Ecto neural progenitor cell (in vitro differentiated cells): Measurements from ENCODE around the gene SLC30A2.
A peak's percentile ranks its signal among the peaks of the same experiment; 100 is the strongest.
"Not testable (repeated sequence)": the region's sequence is repeated elsewhere in the genome, so short reads cannot be mapped to it uniquely, and the experiment has no call there.

Experiments
- DNase-seq: peaks from one replicate; pipeline ENCODE4 v3.0.0-alpha.2; 2018; ENCODE audit warnings: low spot score

Gene SLC30A2

DNA sequence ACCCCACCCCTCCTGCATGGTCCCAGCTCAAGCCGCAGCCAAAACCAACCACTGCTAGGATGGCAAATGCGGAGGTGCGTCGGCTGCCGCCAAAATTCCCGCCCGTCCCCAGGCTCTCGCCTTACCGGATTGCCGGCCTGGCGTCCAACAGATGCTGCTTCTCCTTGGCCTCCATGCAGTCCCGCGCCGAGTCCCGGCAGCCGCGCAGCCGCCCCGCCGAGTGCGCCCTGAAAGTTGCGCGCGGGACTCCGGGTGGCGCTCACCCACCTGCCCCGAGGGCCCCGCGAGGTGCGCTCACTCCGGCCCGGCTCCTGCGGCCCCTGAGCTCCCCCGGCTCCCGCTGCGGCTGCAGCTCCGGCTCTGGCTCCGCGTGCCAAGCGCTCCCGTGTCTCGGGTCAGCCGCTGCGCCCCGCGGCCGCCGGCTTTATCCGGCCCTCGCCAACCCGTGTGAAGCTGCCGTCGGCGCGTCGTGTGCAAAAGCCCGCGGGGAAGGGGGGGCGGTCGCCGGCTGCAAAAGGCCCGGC lies at the start of gene SLC30A2:
SLC30A2 (minus strand) TSS at position 397 of the 524 bp plus-strand sequence; CDS start at position 175, 222 bp downstream.
- DNase-seq, result peak; percentile 68

- peak; percentile 71 for DNase-seq
These were observed 48.9 kb upstream of the SLC30A2 start for GRCh38 chr1:26094677-26095383.

DNA sequence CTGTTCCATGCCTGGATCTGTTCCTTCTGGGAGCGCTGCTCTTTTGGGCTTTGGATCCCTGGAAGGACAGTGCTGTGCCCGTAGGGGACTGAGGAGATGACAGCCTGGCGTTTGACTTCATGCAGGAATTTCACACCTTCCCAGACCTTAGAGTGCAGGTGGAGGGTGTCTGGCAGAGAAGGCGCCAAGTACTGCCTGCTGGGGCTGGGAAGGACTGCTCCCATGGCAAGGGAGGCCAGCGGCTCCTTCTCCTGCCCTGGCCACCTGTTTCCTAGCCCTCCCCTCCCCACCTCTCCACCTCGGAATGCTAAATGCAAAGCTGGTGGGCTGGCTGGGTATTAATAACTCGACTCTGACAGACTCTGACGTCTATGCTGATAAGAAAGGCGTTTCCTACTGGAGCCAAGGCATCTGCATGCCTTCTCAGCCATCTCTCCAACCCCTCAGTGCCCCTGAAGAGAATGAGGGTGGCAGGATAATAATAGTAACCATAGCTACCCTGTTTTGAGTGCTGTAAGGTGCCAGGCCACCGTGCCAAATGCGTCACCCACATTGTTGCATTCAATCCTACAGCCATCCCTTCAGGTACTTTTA lies 48.3 kb upstream of the SLC30A2 start:
- DNase-seq, result no peak

DNA sequence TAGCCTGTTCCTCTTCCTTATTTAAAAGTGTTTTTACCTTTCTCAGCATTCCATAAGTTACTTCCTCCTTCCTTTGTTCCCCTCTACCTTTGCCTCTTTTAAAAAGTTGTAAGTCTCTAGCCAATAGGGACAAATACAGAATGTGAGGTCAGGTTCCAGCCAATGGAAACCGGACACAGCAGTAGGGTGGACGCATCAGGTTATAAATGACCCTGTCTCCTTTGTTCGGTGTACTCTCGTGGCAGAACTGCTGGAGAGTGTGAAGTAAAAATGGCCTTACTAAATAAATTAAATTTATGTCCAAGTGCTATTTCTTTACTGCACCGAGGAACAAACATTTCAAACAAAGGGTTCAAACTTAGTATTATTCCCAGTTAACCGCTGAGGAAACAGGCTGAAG lies 47.7 kb upstream of the SLC30A2 start:
- not testable (repeated sequence) for DNase-seq

DNA sequence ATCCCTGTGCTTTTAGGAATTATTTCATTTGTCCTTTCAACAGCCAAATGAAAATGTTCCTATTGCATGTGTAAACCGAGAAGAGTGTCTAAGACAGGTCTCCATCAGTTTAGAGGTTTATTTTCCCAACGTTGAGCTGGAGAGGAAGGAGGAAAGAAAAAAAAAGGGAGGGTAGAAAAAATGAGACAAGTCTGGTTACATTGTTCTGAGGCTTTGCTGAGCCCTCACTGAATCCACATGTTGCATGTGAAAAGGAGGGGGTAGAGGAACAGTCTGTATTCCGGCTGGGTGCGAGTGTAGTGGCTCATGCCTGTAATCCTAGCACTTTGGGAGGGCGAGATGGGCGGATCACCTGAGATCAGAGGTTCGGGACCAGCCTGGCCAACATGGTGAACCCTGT lies 46.5 kb upstream of the SLC30A2 start:
- DNase-seq, result no peak

DNA sequence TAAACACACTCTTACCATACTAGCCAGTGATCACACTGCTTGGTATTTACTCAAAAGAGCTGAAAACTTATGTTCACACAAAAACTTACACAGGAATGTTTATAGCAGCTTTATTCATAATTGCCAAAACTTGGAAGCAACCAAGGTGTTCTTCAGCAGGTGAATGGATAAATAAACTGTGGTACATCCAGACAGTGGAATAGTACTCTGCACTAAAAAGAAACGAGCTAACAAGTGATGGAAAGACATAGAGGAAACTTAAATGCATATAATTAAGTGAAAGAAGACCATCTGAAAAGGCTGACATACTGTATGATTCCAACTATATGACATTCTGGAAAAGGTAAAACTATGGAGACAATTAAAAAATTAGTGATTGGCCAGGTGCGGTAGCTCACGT lies 45.0 kb upstream of the SLC30A2 start:
- DNase-seq, result no peak

- no peak for DNase-seq
These were observed 43.2 kb upstream of the SLC30A2 start for GRCh38 chr1:26089125-26089524.

GRCh38 chr1:26084844-26085243 lies 38.9 kb upstream of the SLC30A2 start:
- no peak for DNase-seq

DNA sequence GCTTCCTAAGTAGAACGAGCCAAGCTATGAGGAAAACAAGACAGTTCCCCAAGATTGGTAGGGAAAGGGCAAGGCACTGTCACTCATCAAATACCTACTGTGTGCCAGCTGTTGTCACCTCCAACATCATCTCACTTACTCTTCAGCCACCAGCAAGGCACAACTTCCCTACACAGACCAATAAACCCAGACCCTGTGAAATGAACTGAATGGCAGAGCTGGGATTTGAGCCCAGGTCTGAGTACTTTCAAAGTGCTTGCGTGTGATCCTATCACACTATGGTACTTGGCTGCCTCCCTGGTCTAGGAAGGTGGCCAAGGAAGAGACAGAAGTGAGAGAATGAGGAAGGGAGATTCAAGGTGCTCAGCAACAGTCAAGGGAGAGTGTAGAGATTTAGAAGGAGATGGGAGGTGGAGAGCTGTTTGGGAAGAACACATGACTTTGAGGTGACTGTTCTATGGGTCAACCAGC lies 38.2 kb upstream of the SLC30A2 start:
- no peak for DNase-seq

- no peak for DNase-seq
These were observed 37.3 kb upstream of the SLC30A2 start for GRCh38 chr1:26083208-26083607.

DNA sequence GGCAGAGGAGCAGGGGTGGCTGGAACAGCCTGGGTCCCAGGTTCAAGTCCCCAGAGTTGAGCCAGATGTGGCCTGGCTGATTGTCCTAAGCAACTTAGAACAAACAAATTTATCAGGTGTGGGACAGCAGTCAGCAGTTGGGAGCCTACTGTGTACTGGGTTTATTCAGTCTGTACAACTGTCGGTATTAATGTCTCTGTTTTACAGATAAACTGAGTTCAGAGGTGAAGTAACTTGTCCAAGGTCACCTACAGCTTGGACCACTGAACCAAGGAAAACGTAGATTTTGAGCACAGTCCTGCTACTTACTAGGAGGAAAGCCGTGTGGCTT lies 36.1 kb upstream of the SLC30A2 start:
- DNase-seq, result no peak

DNA sequence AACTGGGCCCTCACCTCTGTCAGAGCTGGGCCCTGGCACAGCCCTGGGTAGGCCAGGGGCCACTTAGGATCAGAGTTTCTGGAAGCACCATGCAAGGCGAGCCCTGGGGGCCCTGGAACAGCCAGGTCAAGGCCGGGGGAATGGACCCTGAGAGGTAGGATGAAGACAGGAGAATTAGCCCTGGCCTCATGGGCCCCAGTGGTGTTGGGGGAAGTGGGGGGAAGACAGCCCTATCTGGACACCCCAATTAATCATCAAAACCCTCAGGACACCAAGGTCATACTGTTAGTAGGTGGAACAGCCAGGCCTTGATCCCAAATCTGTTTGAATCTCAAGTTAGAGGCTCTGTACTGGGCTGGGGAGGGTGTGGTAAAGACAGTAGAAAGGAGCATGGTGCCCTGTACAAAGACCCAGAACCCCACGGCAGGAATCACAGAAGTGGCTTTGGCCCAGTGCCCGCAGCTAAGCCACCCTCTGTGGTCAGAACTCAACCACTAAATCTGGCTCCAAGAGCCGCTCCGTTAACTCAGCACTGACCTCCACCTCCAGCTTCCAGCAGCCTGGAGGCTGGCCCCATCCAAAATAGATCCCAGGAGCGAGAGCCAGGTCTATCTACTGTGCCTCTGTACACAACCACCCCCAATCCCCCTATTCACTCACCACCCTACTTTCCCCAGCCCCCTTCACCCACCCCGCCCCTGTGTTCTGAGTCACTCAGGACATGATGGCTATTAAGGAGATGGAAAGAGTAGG lies 35.5 kb upstream of the SLC30A2 start:
- no peak for DNase-seq

- DNase-seq, result no peak
These were observed 34.3 kb upstream of the SLC30A2 start for GRCh38 chr1:26079960-26080814.

DNA sequence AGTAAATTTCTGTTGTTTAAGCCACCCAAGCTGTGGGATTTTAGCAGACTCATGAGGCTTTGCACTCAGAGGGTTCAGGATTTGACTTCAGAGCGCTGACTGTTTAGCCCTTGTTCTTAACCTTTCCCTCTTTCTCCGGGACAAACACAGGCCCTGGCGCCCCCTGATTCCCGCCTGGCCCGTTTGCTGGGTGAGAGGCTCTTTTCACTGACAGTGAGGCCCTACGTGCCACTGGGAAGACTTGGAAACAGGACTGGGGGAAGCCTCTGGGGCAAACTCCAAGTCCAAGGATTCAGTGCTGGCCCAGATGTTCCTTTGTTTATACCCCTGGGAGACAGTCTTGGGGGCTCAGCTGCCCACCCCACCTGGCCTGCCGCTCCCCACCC lies 33.3 kb upstream of the SLC30A2 start:
- DNase-seq, result no peak

GRCh38 chr1:26078286-26079177 lies 32.6 kb upstream of the SLC30A2 start:
- DNase-seq, result no peak

GRCh38 chr1:26077524-26077923 lies 31.6 kb upstream of the SLC30A2 start:
- no peak for DNase-seq

DNA sequence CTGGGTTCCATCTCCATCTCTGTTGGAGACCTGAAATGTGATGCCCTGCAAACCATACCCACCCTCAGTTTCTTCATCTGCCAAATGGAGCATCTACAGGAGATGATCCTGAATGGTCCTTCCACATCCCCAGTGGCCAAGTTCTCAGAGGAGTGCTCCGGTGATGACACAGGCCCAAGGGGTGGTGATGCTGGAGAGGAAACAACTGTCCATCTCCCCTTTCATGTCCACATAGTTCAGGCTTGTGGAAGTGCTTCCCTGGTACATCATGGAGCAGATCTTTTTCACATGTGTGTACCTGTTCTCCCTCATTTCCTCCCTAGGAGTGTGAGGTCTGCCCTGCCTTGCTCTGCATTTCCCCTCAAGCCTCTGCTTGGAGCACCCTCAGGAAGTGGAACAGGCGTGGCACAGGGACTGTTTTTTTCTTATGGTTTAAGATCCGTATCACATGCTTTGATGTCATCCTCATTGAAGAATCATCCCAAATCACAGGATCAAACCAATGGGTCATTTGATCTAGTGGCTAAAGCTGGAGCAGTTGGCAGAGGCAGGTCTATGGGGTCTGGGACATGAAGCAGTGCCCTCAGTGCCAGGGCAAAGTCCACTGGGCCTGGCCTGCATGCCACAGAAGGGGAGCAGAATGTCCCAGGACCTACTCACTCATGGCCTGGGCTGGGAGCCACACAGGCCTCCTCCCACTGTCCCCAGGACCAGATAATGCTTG lies 29.7 kb upstream of the SLC30A2 start:
- DNase-seq, result no peak

GRCh38 chr1:26072305-26072704 lies 26.4 kb upstream of the SLC30A2 start:
- DNase-seq, result no peak

DNA sequence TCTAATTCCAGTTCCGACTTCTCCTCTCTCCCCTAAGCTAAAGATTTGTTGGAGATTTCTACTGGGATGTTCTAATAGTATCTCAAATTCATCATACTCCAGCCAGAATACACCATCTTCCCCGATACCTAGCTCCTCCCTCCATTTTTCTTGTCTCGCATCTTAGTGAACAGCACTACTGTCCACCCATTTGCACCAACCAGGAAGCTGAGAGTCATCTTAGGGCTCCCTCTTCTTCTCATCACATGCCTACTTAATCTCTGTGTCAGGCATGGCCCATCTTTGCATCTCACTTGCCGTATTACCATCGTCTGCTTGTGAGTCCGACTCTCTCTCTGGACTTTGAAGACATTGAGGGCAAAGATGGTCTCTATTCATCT lies 25.0 kb upstream of the SLC30A2 start:
- no peak for DNase-seq

DNA sequence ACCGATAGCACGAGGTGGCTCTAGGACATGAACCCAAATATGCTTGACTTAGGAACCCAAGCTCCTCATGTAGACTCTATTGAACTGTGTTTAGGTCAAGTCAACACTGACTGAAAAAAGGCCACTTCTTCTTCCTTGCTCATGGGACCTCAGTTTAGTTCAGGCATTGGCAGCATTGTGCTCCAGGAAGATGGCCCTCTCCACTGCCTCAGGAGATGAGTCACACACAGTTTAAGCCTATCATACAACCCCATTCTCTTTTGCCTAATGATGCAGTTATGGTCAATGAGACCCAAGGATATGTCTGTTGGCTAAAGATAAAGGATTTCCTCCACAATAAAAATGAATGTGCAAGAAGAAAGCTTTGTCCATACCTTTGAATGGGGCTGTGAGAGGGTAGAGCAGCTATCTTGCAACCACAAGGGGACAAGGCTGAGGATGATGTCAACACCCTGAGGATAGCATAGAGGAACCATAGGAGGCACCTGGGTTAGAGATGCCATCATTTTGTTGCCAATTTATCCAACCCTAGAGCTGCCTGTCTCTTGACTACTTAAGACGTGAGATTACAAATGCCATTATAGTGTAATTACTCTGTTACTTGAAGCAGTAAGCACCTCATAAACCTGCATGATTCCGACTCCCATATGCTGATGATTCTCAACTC lies 24.5 kb upstream of the SLC30A2 start:
- DNase-seq, result no peak
